ENCODE data around the gene S1PR5. TPM values are rescaled to one million over a fixed set of nuclear protein-coding genes. Genes with fewer than 3 reads are reported as not detected.

S1PR5 gene
- total and polyA plus RNA-seq, 9 of the 15 experiments (the other 6 are each of a cell fraction or from before 2014, with no cell fraction given), result 0.03 to 0.54 (median 0.35) TPM; not detected in 4

DNA sequence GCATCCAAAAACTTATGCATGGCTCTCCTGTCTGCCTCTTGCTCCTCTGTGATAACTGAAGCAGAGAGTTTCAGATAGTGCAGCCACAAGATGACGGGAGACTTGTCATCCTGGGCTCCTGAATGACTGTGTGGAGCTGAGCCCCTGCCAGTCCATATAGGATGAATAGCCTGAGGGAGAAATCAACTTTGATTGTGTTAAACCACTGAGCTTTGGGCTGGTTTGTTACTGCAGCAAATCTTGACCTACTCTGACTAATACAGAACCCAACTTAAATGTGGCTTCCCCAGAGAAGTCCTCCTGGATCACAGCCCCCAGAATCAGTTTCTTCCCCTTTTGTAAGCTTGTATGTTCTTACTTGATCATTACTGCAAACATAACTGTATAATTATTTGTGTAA is 15.2 kb upstream of the S1PR5 start (continued):
- TF ChIP-seq FOXP4 (CRISPR knock-in tag; IDR thresholded peaks at IDR 0.05; ENCODE audit: borderline replicate concordance) (no peak), HMGN3 (IDR thresholded peaks at IDR 0.05; ENCODE audit: borderline replicate concordance, extremely low read depth, insufficient read length, low read depth, low read length) (no peak), KAT7 (CRISPR knock-in tag; IDR thresholded peaks at IDR 0.05; ENCODE audit: borderline replicate concordance) (no peak), TRIM25 (IDR thresholded peaks at IDR 0.05; ENCODE audit: borderline replicate concordance) (no peak), NR2C2 (CRISPR knock-in tag; IDR thresholded peaks at IDR 0.05) (no peak), NR2C2 (tag; IDR thresholded peaks at IDR 0.05) (no peak), FOXO4 (CRISPR knock-in tag; IDR thresholded peaks at IDR 0.05) (no peak), ZBTB12 (CRISPR knock-in tag; IDR thresholded peaks at IDR 0.05) (no peak), ZNF41 (CRISPR knock-in tag; conservative IDR thresholded peaks at IDR 0.05) (no peak), TRIM24 (IDR thresholded peaks at IDR 0.05) (0 out of 4 replicates have a peak, but pooled peaks of 1 of the 2 experiments have one; percentile 25), TEAD1 (CRISPR knock-in tag; IDR thresholded peaks at IDR 0.05) (no peak), NR2F6 (CRISPR knock-in tag; IDR thresholded peaks at IDR 0.05) (no peak), ZNF12 (CRISPR knock-in tag; IDR thresholded peaks at IDR 0.05) (peak; percentile 99), HOXB6 (CRISPR knock-in tag; IDR thresholded peaks at IDR 0.05; ENCODE audit: borderline replicate concordance) (no peak), ZNF143 (CRISPR knock-in tag; IDR thresholded peaks at IDR 0.05) (no peak), POU5F1 (IDR thresholded peaks at IDR 0.05; ENCODE audit: borderline replicate concordance, low read depth, low read length, partially characterized antibody) (no peak), ZNF76 (CRISPR knock-in tag; IDR thresholded peaks at IDR 0.05; ENCODE audit: borderline replicate concordance) (no peak)
- TF ChIP-seq, protein P1, sequence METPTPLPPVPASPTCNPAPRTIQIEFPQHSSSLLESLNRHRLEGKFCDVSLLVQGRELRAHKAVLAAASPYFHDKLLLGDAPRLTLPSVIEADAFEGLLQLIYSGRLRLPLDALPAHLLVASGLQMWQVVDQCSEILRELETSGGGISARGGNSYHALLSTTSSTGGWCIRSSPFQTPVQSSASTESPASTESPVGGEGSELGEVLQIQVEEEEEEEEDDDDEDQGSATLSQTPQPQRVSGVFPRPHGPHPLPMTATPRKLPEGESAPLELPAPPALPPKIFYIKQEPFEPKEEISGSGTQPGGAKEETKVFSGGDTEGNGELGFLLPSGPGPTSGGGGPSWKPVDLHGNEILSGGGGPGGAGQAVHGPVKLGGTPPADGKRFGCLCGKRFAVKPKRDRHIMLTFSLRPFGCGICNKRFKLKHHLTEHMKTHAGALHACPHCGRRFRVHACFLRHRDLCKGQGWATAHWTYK (CRISPR knock-in tag; IDR thresholded peaks at IDR 0.05), result no peak

Data from K562 (cell line).